ENCODE data around the gene ATG9B. TPM values are rescaled to one million over a fixed set of nuclear protein-coding genes. Genes with fewer than 3 reads are reported as not detected.

The ATG9B gene
- total RNA-seq, 1 donor, result under 0.01 TPM

DNA sequence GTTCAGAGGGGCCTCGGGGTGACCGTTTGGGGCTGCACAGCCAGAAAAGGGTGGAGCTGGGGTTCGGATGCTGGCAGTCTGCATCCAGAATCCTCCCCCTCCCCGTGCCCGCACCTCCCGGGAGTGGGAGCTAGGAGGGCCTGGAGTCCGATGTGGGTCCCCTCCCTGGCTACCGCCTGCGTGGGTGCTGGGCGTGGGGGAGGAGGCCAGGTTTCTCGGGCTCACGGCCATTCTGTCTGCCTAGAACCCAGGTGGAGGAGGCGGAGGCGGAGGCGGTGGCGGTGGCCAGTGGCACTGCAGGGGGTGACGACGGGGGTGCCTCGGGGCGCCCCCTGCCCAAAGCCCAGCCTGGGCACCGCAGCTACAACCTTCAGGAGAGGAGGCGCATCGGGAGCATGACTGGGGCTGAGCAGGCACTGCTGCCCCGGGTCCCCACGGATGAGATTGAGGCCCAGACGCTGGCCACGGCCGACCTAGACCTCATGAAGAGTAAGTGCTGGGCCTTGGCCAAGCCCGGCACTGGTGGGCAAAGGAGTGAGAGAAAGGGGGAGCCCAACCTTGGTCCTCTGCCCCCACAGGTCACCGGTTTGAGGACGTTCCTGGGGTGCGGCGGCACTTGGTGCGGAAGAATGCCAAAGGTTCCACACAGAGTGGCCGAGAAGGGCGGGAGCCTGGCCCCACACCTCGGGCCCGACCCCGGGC is 42.1 kb upstream of the ATG9B start:
- no peak for DNase-seq (ENCODE audit: low read depth)
- TF ChIP-seq, protein P1, sequence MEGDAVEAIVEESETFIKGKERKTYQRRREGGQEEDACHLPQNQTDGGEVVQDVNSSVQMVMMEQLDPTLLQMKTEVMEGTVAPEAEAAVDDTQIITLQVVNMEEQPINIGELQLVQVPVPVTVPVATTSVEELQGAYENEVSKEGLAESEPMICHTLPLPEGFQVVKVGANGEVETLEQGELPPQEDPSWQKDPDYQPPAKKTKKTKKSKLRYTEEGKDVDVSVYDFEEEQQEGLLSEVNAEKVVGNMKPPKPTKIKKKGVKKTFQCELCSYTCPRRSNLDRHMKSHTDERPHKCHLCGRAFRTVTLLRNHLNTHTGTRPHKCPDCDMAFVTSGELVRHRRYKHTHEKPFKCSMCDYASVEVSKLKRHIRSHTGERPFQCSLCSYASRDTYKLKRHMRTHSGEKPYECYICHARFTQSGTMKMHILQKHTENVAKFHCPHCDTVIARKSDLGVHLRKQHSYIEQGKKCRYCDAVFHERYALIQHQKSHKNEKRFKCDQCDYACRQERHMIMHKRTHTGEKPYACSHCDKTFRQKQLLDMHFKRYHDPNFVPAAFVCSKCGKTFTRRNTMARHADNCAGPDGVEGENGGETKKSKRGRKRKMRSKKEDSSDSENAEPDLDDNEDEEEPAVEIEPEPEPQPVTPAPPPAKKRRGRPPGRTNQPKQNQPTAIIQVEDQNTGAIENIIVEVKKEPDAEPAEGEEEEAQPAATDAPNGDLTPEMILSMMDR (IDR thresholded peaks at IDR 0.05; ENCODE audit: insufficient read depth, low read length), result no peak
- H3K4me3 ChIP-seq (ENCODE audit: low read depth, low read length), result no peak overlapping the region

GRCh38 chr7:151065516-151065915 is 41.2 kb upstream of the ATG9B start:
- DNase-seq (ENCODE audit: low read depth), result no peak
- TF ChIP-seq, protein P1 (IDR thresholded peaks at IDR 0.05; ENCODE audit: insufficient read depth, low read length), result no peak
- H3K4me3 ChIP-seq (ENCODE audit: low read depth, low read length), result no peak overlapping the region

GRCh38 chr7:151064993-151065392 is 40.7 kb upstream of the ATG9B start:
- TF ChIP-seq, protein P1 (IDR thresholded peaks at IDR 0.05; ENCODE audit: insufficient read depth, low read length), result no peak
- H3K4me3 ChIP-seq (ENCODE audit: low read depth, low read length), result no peak overlapping the region
- DNase-seq (ENCODE audit: low read depth), result no peak

DNA sequence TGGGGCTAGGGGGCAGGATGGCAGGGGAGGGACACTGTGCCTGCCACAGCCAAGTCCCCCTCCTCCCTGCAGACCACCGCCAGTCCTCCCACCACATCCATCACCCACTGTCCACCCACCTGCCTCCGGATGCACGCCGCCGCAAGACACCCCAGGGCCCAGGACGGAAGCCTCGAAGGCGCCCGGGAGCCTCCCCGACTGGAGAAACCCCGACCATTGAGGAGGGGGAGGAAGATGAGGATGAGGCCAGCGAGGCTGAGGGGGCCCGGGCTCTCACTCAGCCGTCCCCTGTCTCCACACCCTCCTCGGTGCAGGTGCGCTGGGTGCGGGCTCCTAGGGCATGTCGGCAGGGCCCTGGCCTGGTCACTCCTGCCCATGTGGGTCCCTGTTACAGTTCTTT is 40.2 kb upstream of the ATG9B start:
- no peak for DNase-seq (ENCODE audit: low read depth)
- H3K4me3 ChIP-seq (ENCODE audit: low read depth, low read length), result no peak overlapping the region
- TF ChIP-seq, protein P1 (IDR thresholded peaks at IDR 0.05; ENCODE audit: insufficient read depth, low read length), result no peak

GRCh38 chr7:151063212-151063561 is 38.9 kb upstream of the ATG9B start:
- TF ChIP-seq, protein P1 (IDR thresholded peaks at IDR 0.05; ENCODE audit: insufficient read depth, low read length), result no peak
- peak overlapping the region; percentile 39 for H3K4me3 ChIP-seq (ENCODE audit: low read depth, low read length)
- DNase-seq (ENCODE audit: low read depth), result peak; percentile 71

DNA sequence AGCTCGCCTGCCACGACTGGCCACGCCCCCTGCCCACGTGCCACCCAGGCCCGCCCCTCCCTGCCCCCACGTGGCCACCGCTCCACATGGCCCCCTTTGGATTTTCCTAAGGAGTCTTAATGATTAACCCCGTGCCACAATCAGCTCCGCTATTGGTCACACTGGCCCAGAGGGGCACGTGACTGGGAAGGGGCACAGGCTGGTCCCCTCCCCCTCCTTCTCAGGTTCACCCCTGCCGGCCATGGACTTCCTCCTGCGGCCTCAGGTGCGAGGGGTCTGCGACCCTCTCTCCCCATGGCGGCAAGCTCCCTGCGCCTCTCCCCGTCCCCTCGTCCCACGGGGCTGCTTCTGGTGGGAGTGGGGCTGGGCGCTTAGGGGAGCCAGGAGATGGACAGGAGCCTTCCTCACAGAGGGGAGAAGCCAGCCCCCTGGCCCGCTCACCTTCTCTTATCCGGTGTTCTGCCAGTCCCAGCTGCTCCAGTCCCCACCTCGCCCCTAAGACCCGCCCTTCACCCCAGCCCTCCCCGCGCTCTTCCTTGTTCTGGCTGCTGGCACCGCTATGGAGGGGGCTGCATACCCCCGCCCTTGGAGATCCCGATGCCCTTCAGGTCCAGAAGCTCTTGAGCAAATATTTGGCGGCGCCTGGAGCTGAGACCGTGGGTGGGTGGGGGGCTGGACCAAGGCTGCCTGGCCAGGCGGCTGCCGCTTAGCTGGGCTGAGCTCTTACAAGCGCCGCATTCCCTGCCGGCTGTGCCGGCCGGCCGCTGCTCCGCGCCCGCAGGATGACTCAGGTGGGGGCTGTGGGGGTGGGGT is 38.3 kb upstream of the ATG9B start:
- DNase-seq (ENCODE audit: low read depth), result peak; percentile 62
- TF ChIP-seq, protein P1 (IDR thresholded peaks at IDR 0.05; ENCODE audit: insufficient read depth, low read length), result no peak
- peak overlapping the region; percentile 53 for H3K4me3 ChIP-seq (ENCODE audit: low read depth, low read length)

Data from fibroblast of the aortic adventitia (primary cell).